SKM-1 treated with dmso at 0.1 percent for 144 hours (cell line): ENCODE results near the gene TBC1D22A.

Source experiments
- DNase-seq: peaks from one replicate; lab custom pipeline; 2025; ENCODE audit not compliant: unreplicated experiment; lab: John Stamatoyannopoulos, UW

TBC1D22A gene

GRCh38 chr22:47021371-47022074, 259.1 kb downstream of the TBC1D22A start:
- no peak for DNase-seq

GRCh38 chr22:47022075-47022473, 259.6 kb downstream of the TBC1D22A start:
- DNase-seq, result no peak

GRCh38 chr22:47022475-47022874, 260.0 kb downstream of the TBC1D22A start:
- DNase-seq, result no peak

GRCh38 chr22:47023871-47024270, 261.4 kb downstream of the TBC1D22A start:
- DNase-seq, result no peak

- DNase-seq, result no peak
Observed at GRCh38 chr22:47027766-47028165, 265.3 kb downstream of the TBC1D22A start.

- DNase-seq, result no peak
Observed at GRCh38 chr22:47029244-47030074, 267.0 kb downstream of the TBC1D22A start.

- no peak for DNase-seq
Observed at GRCh38 chr22:47030143-47030661, 267.8 kb downstream of the TBC1D22A start.

- no peak for DNase-seq
Observed at GRCh38 chr22:47030881-47031627, 268.6 kb downstream of the TBC1D22A start.

GRCh38 chr22:47031628-47031915, 269.1 kb downstream of the TBC1D22A start:
- no peak for DNase-seq

- no peak for DNase-seq
Observed at GRCh38 chr22:47032091-47032943, 269.9 kb downstream of the TBC1D22A start.

GRCh38 chr22:47032956-47033647, 270.7 kb downstream of the TBC1D22A start:
- DNase-seq, result no peak

- DNase-seq, result no peak
Observed at GRCh38 chr22:47033648-47034000, 271.2 kb downstream of the TBC1D22A start.

GRCh38 chr22:47034076-47034808, 271.8 kb downstream of the TBC1D22A start:
- DNase-seq, result no peak

- no peak for DNase-seq
Observed at GRCh38 chr22:47034905-47035419, 272.5 kb downstream of the TBC1D22A start.

GRCh38 chr22:47035425-47035881, 273.0 kb downstream of the TBC1D22A start:
- DNase-seq, result no peak

- DNase-seq, result no peak
Observed at GRCh38 chr22:47036352-47036751, 273.9 kb downstream of the TBC1D22A start.

- DNase-seq, result no peak
Observed at GRCh38 chr22:47036936-47037485, 274.6 kb downstream of the TBC1D22A start.

- no peak for DNase-seq
Observed at GRCh38 chr22:47038206-47038835, 275.9 kb downstream of the TBC1D22A start.
